SH-SY5Y (cell line): ENCODE results near the gene CC2D1A.

ENCODE experiments used
- GATA2 ChIP-seq: IDR thresholded peaks from 2 replicates; pipeline ENCODE4 v1.6.1; 2011; ENCODE audit warnings: mild to moderate bottlenecking, low read depth, low read length
- GATA3 ChIP-seq: IDR thresholded peaks from 2 replicates; pipeline ENCODE4 v1.6.1; 2011; ENCODE audit warnings: low read depth, mild to moderate bottlenecking, low read length, moderate library complexity

The CC2D1A gene

GRCh38 chr19:13870873-13871272, 35.1 kb upstream of the CC2D1A start:
- no peak for TF ChIP-seq GATA2
- TF ChIP-seq GATA3 = no peak

- TF ChIP-seq GATA3 (no peak), GATA2 (no peak)
Observed at GRCh38 chr19:13872339-13872694, 33.7 kb upstream of the CC2D1A start.

GRCh38 chr19:13872695-13873389, 33.2 kb upstream of the CC2D1A start:
- TF ChIP-seq GATA2 (no peak), GATA3 (no peak)

GRCh38 chr19:13873834-13874515, 32.0 kb upstream of the CC2D1A start:
- no peak for TF ChIP-seq GATA3
- peak; percentile 80 for TF ChIP-seq GATA2

DNA sequence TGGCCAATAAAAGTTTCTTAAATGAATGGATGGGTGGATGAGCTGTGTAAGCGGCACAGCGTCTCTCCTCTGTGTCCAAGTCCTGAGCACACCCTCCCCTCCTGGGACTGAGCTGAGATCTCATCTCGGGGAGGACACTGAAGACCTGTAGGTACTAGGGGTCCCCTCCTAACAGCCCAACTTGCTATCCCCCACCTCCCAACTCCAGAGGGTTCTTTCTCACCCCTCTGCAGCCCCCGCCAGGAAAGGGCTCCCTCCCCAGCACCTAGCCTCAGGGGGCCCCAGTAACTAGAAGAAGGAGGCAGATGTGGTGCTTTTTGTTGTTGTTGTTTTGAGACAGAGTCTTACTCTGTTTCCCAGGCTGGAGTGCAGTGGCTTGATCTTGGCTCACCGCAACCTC, 30.2 kb upstream of the CC2D1A start:
- TF ChIP-seq GATA2 (no peak), GATA3 (no peak)

DNA sequence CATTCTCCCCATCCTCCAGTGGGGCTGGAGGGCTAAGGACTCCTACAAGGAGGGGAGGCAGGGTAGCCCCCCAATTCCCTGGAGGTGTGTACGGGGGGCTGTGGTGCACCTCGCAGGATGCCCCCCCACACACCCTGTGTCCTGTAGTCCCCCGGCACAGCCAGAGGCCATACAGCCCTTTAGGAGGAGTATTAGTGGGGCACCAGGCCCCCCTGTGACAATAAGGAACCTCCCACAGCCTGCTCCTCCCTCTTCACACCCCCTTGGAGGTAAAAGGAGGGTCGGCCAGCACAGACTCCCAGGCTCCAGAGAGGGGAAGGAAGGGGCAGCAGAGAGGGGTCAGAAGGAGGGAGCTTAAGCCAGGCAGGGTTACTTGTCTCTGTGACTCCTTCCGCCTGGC, 29.2 kb upstream of the CC2D1A start, which contains the start of gene NANOS3:
Gene NANOS3 (plus strand): TSS at position 301 of the 400 bp plus-strand sequence. CDS start 115 bp downstream, outside the sequence.
- TF ChIP-seq GATA3 (no peak), GATA2 (no peak)

DNA sequence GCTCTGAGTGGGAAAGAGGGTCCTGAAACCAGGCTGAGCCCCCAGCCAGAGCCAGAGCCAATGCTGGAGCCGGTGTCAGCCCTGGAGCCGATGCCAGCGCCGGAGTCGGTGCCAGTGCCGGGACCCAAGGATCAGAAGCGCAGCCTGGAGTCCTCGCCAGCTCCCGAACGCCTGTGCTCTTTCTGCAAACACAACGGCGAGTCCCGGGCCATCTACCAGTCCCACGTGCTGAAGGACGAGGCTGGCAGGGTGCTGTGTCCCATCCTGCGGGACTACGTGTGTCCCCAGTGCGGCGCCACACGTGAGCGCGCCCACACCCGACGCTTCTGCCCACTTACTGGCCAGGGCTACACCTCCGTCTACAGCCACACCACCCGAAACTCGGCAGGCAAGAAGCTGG, 28.7 kb upstream of the CC2D1A start:
- TF ChIP-seq GATA2 (no peak), GATA3 (no peak)

DNA sequence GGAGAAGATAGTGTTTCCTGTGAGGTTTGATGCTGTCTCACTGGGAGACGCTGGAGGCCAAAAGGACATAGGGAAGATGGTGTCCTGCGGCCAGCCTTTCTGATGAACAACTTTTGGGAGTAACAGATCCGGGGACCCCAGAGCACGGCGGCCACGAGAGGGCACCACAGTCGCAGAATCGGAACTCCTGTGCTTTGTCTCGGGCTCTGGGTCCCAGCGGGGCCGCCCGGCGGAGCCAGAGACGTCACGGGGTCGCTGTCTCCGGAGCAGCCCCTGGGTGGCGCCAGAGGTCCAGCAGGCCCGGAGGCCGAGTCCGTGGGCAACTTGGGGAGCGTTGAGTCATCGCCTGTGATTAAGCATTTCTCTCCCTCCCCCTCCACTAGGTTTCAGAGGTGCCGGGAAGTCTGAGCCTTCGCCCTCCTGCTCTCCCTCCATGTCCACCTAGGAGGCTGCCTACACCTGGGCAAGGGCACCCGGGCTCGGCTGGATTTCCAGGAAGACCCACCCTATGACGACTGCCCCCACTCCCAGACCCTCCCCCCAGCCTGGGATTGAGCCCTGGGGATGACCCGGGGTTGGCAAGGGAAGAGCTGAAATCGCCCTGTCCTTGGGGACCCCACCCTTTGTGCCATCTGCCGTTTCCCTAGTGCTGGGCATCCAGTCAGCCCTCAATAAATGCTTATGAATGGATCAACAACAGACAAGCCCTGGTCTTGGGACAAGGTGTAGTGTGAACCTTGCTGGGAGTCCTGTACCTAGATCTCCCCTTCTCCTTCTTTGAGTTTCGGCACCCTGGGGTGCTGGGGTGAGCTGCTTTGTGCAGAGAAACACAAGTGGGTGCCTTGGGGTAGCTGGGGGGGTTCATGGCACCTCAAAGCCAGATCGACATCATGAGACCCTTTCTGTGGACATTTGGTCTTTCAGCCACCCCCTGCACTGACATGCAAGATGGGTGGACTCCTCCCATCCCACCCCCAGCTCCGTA, 25.6 kb upstream of the CC2D1A start:
- no peak for TF ChIP-seq GATA3
- TF ChIP-seq GATA2 = no peak

- TF ChIP-seq GATA3 = no peak
- TF ChIP-seq GATA2 = no peak
Observed at GRCh38 chr19:13881251-13881691, 24.7 kb upstream of the CC2D1A start.

- no peak for TF ChIP-seq GATA2
Observed at GRCh38 chr19:13881692-13882418, 24.1 kb upstream of the CC2D1A start.

- TF ChIP-seq GATA3 (no peak), GATA2 (no peak)
Observed at GRCh38 chr19:13882419-13882795, 23.6 kb upstream of the CC2D1A start.

DNA sequence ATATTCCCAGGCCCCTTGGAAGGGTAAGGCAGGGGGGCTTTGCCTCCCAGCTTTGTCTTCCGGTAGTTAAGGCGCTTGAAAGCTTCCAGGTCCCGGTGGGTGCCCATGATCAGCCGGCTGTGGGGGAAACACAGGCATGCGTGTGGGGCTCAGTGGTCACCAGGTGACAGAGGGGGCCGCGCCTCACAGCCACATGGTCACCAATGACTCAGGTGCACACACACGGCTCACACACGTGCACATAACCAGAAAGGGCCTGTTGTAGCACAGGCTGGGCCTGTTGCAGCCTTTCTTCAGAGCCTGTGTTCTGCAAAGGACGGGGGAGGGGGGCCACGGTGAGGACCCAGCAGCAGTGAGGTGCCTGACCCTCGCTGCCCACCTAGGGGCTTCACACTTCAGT, 23.2 kb upstream of the CC2D1A start:
- TF ChIP-seq GATA2 (no peak), GATA3 (no peak)

- TF ChIP-seq GATA3 (no peak), GATA2 (no peak)
Observed at GRCh38 chr19:13883516-13884064, 22.4 kb upstream of the CC2D1A start.
